ENCODE measurements around the gene YPEL4.

The YPEL4 gene

DNA sequence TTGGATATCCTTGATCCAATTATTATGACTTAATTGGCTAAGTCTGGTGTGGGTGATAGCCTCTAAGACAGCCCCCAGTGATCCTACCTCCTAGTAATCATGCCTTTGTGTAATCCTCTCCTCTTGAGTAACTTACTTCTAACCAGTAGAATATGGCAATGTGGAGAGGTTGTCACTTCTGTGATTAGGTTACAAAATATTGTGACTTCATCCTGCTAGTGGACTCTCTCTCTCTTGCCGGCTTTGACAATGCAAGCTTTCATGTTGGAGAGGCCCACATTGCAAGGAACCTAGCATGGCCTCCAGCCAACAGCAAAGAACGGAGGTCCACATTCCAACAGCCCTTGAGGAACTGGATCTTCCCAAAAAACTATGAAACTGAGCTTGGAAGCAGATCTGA, 19.5 kb downstream of the YPEL4 start:
- no peak for DNase-seq

DNA sequence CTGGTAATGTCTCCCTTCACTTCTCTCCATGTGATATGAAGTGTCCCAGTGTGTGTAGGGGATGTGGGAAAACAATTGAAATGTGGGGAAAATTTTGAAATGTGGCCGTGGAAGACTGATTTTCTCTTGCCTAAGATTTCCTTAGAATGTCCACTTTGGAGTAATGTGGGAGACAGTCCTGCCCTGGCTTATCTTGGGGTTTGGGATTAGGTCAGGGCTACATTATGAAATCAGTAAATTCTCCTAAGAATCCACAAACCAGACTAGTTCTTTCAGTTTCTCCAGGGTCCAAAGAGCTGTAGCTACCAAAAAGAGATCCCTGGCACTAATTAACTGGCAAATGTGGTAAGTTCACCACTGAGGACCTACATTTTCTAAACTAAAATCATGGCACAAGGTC, 22.8 kb downstream of the YPEL4 start:
- no peak for DNase-seq

DNA sequence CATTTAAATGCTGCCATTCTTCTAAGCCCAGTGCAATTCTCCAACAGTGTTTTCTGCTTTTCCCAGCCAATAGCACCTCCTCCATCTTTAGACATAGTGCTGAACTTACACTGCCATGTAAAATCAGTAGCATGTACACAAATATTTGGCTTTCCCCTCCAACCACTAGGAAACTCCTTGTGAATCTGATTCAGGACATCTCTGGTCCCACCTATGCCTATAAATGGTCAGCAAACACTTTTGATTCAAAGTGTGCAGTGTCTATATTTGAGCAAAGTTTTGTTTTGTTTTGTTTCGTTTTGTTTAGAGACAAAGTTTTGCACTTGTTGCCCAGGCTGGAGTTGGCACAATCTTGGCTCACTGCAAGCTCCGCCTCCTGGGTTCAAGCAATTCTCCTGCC, 24.8 kb downstream of the YPEL4 start:
- DNase-seq: no peak

DNA sequence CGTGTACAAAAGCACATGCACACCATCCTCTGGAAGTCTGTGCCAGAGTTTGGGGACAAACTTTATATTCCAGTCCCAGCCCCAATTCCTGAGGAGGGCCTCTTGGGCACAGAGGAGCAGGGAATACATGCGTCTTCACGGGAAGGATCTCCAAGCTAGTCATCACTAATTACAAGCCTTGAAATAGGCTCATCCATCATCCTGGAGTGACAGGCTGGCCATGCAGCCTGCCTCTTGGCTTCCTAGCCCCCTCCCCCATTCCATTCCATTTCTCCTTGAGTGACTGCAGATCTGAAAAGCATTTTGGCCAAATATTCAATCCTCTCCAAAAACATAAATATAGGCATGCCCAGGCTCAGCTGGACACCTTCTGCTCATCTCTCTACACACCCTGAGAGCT, 27.4 kb downstream of the YPEL4 start:
- DNase-seq: no peak

DNA sequence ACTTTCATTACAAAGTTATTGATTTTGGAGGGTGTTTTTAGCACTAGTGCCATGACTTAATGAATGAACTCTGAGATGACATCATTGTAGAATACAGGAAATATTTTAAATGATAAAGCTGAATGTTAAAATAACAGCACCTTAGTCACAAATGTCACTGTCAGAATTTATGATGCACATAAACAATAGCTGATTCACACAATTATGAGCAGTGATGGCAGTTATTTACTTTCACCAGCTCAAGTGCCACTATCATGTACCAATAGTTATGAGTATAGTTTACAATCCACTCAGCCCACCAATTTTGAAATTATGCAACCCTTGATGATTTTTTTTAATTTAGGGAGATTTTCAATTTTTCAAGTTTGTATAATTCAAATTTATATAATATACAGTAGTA, 29.2 kb downstream of the YPEL4 start:
- DNase-seq: no peak

DNA sequence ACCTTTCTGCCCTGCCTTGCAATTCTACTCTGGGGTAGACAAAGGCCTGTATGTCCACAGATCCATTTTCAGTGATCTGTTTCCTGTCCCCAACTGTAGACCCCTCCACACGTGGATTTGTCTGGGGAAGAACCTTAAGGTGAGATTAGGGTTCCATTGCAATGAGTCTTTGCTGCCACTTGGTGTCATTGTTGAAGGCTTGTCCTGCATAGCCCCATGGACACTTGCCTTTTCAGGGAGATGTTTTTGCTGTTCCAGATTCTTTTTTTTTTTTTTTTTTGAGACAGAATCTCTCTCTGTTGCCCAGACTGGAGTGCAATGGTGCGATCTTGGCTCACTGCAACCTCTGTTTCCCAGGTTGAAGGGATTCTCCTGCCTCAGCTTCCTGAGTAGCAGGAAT, 30.4 kb downstream of the YPEL4 start:
- no peak for DNase-seq

DNA sequence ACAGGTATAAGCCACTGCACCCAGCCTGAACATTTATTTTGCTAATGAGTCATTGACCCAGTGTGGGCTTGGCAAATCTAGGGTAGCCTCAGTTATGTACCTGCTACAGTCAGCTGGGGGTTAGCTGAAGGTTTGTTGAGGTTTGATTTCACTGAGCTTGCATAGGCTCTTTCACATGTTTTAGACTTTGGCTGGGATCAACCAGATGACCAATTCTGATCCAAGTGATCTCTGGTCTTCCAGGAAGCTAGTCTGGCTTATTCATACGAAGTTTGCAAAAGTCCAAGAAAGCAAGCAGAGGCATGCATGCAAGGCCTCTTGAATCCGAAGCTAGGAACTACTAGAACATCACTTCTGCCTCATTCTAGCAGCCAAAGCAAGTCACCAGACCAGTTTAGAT, 31.3 kb downstream of the YPEL4 start:
- no peak for DNase-seq

DNA sequence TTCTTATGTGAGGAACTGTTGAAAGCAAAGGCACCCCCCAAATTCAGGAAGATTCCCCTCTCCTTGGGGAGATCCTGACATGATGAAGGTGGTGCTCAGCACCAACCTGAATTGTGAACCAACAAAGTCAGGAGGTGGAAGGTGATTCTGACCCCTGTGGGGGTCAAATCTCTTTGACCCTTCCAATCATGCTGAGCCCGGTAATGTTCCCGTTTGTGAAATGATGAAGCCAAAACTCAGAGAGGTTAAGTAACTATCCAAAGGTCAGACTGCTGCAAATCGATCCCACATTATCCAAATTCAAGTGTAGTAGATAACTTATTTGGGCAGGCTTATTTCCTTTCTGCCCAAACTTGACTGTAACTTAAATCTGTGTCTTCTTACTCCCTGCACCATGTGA, 33.1 kb downstream of the YPEL4 start:
- no peak for DNase-seq

DNA sequence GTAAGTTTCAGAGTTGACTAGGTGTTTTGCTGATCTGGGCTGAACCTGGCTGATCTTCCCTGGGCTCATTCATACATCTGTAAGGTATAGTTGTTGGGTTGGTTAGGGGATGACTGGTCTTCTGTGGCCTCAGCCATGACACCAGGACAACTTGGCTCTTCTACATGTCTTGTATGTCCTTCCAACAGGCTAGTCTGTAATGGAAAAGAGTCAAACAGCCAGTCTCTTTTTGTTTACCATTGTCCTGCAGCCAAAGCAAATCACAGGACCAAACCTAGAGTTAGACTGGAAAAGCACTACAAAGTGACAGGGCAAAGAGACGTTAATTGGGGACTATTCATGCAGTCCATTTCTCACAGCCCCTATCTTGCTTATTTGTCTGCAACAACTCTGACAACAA, 34.4 kb downstream of the YPEL4 start:
- no peak for DNase-seq

DNA sequence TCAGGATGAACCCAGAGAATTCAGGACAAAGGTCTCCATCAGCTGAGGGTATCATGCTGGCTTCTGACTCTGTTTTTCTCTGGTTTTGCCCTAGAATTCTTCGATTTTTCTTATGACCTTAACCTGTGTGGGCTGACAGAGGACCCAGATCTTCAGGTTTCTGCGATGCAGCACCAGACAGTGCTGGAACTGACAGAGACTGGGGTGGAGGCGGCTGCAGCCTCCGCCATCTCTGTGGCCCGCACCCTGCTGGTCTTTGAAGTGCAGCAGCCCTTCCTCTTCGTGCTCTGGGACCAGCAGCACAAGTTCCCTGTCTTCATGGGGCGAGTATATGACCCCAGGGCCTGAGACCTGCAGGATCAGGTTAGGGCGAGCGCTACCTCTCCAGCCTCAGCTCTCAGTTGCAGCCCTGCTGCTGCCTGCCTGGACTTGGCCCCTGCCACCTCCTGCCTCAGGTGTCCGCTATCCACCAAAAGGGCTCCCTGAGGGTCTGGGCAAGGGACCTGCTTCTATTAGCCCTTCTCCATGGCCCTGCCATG, 35.4 kb downstream of the YPEL4 start:
- no peak for DNase-seq

DNA sequence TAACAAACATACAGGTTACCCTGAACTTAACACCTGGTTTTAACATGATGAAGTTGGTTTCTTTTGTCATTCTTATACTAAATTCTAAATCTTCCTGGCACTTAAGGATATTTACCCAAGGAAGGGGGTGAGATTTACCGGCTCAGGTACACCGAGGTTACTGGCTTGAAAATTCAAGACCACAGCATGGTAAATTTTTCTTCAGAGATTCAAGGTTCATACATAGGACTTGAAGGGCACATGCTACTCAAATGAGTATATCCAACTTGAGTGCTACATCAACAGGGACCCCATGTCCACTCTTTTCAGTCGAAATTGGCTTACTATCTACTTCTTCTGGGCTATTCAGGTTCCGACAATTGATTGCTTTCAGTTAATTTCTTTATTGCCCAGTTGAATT, 39.5 kb downstream of the YPEL4 start:
- no peak for DNase-seq

DNA sequence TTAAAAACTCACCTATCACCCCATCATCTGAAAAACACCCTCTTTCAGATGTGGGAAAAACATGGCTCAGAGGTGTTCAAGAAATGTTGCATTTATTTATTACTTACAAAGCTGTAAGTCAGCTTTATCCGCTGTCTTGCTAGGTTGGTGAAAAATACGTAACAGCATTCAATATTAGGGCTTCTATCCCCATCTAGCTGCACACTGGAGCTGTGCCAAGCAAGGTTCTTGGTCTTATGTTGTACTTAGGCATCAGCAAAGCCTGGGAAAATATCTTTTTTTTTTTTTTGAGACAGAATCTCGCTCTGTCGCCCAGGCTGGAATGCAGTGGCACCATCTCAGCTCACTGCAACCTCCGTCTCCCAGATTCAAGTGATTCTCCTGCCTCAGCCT, 44.7 kb downstream of the YPEL4 start:
- no peak for DNase-seq

DNA sequence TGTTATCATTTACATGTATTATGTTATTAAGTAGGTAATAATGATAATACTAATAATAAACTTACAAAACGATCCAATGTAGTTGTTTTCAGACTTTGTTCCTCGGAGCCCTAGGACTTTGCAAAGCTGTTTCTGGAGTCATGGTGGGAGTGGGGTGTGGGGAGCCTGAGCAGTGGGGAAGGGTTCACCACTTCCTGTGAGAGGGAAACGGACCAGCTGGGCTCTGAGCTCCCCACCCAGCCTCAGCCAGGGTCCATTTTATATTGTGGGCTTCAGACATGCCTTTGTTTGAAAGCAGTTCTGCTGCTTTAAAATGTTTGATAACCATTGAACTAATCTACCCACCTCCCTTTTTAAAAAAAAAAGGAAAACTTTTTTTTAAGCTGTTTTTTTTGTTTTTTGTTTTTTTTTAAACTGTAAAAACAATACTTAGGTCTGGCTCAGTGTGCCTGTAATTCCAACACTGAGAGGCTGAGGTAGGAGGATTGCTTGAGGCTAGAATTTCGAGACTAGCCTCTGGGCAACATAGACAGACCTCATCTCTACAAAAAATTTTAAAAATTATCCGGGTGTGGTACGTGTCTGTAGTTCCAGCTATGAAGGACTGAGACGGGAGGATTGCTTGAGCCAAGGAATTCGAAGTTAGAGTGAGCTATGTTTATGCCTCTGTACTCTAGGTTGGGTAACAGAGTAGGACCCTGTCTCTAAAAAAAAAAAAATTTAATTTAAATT, 45.2 kb downstream of the YPEL4 start:
- no peak for DNase-seq

DNA sequence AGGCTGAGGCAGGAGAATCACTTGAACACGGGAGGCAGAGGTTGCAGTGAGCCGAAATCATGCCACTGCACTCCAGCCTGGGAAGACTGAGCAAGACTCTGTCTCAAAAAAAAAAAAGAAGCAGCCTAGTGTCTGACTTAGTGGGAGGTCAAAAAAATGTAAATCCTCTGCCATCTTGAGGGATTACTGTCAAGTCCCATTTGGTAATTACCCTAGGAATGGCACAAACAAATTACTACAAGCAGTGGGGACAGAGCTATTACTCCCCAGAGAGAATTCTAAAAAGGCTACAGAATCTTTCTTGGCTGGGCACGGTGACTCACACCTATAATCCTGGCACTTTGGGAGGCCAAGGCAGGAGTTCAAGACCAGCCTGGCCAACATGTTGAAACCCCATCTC, 48.4 kb downstream of the YPEL4 start:
- no peak for DNase-seq

DNA sequence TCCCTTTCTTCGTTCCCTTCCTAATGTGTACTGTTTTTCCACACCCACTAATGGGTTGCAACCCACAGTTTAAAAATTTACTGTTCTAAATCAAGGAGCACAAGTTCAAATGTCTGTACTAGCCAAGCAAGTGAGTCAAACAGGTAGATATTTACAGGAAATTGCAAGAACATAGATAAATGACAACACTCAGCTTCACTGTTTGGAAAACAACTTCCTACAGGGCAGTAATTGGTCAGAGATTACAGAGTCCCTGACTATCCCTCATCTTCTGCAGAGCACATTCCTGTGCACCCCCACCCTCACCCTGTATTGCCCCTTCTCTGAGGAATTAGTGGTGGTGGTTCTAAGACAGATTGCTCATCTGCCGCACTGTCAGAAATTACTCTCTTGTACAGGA, 50.3 kb downstream of the YPEL4 start:
- no peak for DNase-seq

DNA sequence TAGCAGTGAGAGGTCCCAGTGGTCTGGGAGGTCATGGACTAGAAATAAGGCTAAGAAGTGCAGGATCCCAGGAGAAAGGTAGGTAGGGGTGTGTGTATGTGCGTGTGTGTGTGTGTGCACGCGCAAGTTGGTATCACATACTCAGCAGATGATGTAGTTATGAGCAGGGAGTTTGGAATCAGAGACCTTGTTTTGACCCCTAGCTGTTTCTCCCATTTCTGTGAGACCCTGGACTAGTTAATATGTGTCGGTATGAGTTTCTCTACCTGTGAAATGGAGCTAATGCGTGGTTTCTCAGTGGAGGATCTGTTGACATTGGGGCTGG, 50.9 kb downstream of the YPEL4 start:
- DNase-seq: no peak

DNA sequence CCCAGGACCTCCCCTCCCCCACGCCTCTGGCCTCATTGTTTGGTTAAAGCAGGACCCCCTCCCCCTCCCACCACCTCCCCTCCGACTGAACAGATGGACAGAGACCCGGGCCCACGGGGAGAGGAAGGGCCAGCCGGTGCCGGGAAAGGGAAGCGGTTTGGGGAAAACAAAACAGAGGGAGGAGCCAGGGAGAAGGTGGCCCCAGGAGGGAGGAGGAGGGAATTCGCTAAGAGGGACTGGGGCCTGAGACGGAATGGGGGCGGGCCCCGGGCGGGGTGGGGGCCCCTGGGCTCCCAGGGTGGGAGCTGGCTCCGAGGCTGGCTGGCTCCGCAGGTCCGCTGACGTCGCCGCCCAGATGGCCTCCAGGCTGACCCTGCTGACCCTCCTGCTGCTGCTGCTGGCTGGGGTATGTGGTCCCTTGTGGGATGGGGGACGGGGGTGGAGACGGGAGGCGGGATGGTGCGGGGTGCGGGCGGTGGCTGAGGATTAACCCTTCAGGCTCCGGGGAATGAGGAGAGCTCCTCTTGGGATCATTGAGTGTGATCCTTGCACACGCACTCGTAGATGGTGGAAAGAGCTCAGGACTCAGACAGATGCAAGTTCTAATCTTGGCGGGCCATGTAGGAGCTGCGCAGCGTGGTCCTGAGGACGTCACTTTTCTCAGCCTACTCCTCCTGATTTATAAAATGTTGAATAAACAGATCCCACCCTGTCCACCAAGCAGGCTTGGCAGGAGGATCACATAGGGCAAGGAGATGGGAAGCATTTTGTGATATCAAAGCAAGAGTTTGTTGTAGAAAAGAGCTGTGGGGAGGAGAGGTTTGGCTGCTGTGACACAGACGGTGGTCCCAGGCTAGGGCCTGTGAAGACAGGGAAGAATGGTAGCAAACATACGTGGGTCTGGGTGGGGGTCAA, 51.5 kb downstream of the YPEL4 start:
- no peak for DNase-seq

DNA sequence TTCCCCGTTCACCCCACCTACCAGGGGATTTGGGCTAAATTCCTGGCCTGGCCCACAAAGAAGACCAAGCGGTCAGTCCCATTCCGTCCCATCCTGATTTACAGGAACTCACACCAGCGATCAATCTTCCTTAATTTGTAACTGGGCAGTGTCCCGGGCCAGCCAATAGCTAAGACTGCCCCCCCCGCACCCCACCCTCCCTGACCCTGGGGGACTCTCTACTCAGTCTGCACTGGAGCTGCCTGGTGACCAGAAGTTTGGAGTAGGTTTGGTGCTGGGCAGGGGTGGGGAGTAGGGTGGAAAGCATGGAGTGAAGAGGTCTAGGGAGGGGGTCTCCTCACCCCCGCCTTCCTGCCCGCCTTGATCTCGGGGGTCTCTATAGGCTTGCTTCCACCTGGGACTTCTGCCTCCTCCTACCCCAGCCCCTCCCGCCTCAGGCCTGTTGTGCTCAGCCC, 52.2 kb downstream of the YPEL4 start, which contains the start of gene SERPING1:
TSS of gene SERPING1 (plus strand) at position 225 of the 455 bp plus-strand sequence. CDS start 586 bp downstream, outside the sequence.
- no peak for DNase-seq

DNA sequence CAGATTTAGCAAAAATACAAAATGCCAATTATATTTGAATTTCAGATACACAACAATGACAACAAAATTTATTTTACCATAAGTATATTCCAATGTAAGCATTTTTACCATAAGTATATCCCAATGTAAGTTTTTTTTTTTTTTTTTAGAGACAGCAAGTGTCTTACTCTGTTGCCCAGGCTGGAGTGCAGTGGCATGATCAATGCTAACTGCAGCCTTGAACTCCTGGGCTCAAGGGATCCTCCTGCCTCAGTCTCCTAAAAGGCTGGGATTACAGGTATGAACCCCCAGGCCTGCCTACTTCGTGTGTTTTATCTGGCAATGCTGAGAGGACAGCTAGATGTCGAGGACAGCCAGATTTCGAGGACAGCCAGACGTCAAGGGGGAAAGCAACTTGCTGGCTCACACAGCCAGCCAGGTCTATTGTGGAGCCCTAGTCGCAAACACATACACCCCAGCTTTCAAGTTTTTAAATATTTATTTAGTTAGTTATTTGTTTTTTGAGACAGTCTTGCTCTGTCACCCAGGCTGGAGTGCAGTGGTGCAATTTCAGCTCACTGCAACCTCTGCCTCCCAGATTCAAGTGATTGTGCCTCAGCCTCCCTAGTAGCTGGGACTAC, 53.3 kb downstream of the YPEL4 start:
- no peak for DNase-seq
